Uterus (tissue), 4 donors: ENCODE measurements around the gene LNPEP. TPM values are rescaled to one million over a fixed set of nuclear protein-coding genes. Genes with fewer than 3 reads are reported as not detected.

Experiments
- DNase-seq, 2 donors: peaks; one replicate each; pipeline ENCODE4 v3.0.0-alpha.2; 2019 to 2020
- H3K27ac ChIP-seq, 2 donors: fragments of 200-600 bp; sonication (generic); 1 replicate in 1 of 2; 2 replicates in 1 of 2; pipeline ENCODE4 v1.5.1; 2016 to 2018
- H3K27me3 ChIP-seq, 2 donors: fragments of 200-600 bp; sonication (generic); one replicate each; pipeline ENCODE4 v1.5.1; 2018 to 2019; ENCODE audit warnings: control low read depth in 1 of 2
- H3K36me3 ChIP-seq, 2 donors: fragments of 200-600 bp; sonication (generic); one replicate each; pipeline ENCODE4 v1.5.1; 2019; ENCODE audit warnings: control low read depth in 1 of 2
- H3K4me1 ChIP-seq, 2 donors: fragments of 200-600 bp; sonication (generic); one replicate each; pipeline ENCODE4 v1.5.1; 2018 to 2019; ENCODE audit warnings: control low read depth in 1 of 2
- H3K4me3 ChIP-seq, 2 donors: fragments of 200-600 bp; sonication (generic); 1 replicate in 1 of 2; 2 replicates in 1 of 2; pipeline ENCODE4 v1.5.1; 2018 to 2019; ENCODE audit warnings: mild to moderate bottlenecking in 1 of 2
- H3K9me3 ChIP-seq, 2 donors: fragments of 200-600 bp; sonication (generic); one replicate each; pipeline ENCODE4 v1.5.1; 2019; ENCODE audit warnings: control low read depth in 1 of 2
- POLR2A ChIP-seq, 2 donors: fragments of 450-650 bp; IDR thresholded peaks; one replicate each; pipeline ENCODE4 v1.6.1; 2016; ENCODE audit warnings: antibody characterized with exemption in 2 of 2, mild to moderate bottlenecking in 1 of 2, moderate library complexity in 1 of 2
- intact Hi-C: fragments of 100-400 bp; cut with DNase I; formaldehyde crosslinking; loops from one replicate; pipeline ENCODE4 v1.15.1; 2023; ENCODE audit warnings: low total_unique reads
- total RNA-seq, 4 donors: library from RNA; depleted of rRNA in 3 of 4; stranded (reverse); fragments of >200 nt in 3 of 4; gene quantifications; one replicate each; pipeline versions ENCODE4 v1.1.0 to v1.2.4, GENCODE V29; 2014 to 2023
- TF ChIP-seq, protein P1 (sequence below), 4 experiments: fragments of 200-600 bp in 2 of 4; fragments of 450-650 bp in 2 of 4; sonication (generic) in 2 of 4; IDR thresholded peaks; one replicate each; pipeline ENCODE4 v1.5.1; 2016 to 2019; ENCODE audit warnings: antibody characterized with exemption in 4 of 4, mild to moderate bottlenecking in 2 of 4, moderate library complexity in 1 of 4
- donor health status: DM: yes; HTN: yes; CAD: no.

The LNPEP gene
- total RNA-seq, 4 donors from 2014 or later: 32.5 to 93.9 (median 51.1) TPM

GRCh38 chr5:96975656-96976055, 39.8 kb downstream of the LNPEP start:
- H3K36me3 ChIP-seq: no peaks in the 10 kb centered on the region
- intact Hi-C loops: no loop called here
- H3K4me3 ChIP-seq: no peak overlapping the region
- H3K9me3 ChIP-seq: no peaks in the 10 kb centered on the region
- no peaks in the 10 kb centered on the region for H3K27me3 ChIP-seq
- TF ChIP-seq, protein P1, sequence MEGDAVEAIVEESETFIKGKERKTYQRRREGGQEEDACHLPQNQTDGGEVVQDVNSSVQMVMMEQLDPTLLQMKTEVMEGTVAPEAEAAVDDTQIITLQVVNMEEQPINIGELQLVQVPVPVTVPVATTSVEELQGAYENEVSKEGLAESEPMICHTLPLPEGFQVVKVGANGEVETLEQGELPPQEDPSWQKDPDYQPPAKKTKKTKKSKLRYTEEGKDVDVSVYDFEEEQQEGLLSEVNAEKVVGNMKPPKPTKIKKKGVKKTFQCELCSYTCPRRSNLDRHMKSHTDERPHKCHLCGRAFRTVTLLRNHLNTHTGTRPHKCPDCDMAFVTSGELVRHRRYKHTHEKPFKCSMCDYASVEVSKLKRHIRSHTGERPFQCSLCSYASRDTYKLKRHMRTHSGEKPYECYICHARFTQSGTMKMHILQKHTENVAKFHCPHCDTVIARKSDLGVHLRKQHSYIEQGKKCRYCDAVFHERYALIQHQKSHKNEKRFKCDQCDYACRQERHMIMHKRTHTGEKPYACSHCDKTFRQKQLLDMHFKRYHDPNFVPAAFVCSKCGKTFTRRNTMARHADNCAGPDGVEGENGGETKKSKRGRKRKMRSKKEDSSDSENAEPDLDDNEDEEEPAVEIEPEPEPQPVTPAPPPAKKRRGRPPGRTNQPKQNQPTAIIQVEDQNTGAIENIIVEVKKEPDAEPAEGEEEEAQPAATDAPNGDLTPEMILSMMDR (IDR thresholded peaks at IDR 0.05): no peak
- no peak for TF ChIP-seq POLR2A (IDR thresholded peaks at IDR 0.05)
- H3K4me1 ChIP-seq: peaks cover 0 to 11% of the 10 kb centered on the region in 2 donors
- H3K27ac ChIP-seq: no peak overlapping the region
- no peak for DNase-seq

GRCh38 chr5:96977228-96977627, 41.3 kb downstream of the LNPEP start:
- H3K4me3 ChIP-seq: no peak overlapping the region
- intact Hi-C loops: no loop called here
- DNase-seq: no peak
- TF ChIP-seq, protein P1 (IDR thresholded peaks at IDR 0.05): no peak
- no peak for TF ChIP-seq POLR2A (IDR thresholded peaks at IDR 0.05)
- no peaks in the 10 kb centered on the region for H3K27me3 ChIP-seq
- H3K4me1 ChIP-seq: peaks cover 0 to 11% of the 10 kb centered on the region in 2 donors
- no peaks in the 10 kb centered on the region for H3K36me3 ChIP-seq
- H3K27ac ChIP-seq: no peak overlapping the region
- H3K9me3 ChIP-seq: no peaks in the 10 kb centered on the region

GRCh38 chr5:96978812-96979449, 43.1 kb downstream of the LNPEP start:
- Histone ChIP-seq H3K36me3 (no peaks in the 10 kb centered on the region), H3K27ac (no peak overlapping the region), H3K9me3 (no peaks in the 10 kb centered on the region), H3K4me3 (no peak overlapping the region), H3K4me1 (peaks cover 0 to 11% of the 10 kb centered on the region in 2 donors), H3K27me3 (no peaks in the 10 kb centered on the region)
- TF ChIP-seq, protein P1 (IDR thresholded peaks at IDR 0.05): no peak
- no peak for TF ChIP-seq POLR2A (IDR thresholded peaks at IDR 0.05)
- DNase-seq: no peak
- intact Hi-C loops: no loop called here

DNA sequence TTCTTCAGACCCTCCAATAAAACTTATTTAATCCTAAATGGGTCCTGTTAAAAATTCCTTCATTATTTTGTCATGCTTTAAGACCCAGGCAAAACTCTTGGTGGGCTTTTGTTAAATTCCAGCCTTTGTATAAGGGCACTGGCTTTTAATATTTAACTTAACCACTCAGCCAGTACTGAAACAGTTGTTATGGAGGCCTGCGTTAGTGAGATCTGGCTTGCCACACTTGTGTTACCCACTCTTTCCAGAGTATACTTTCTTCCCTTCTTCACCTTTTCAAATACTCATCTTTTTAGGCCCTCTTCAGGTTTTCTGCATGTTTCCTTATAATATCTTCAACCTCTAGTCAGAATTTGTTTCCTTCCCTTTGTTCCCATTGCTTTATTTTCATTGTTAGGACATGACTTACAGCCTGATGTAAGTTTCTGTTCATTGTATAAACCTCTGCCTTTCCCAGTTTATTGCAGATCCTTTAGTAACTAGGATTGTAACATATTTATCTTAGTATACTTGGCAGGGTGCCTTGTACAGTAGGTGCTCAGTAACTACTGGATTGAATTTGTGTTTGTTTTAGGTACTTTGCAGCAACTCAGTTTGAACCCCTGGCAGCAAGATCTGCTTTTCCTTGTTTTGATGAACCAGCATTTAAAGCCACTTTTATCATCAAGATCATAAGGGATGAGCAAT, 48.8 kb downstream of the LNPEP start:
- Histone ChIP-seq H3K27ac (no peak overlapping the region), H3K36me3 (no peaks in the 10 kb centered on the region), H3K9me3 (no peaks in the 10 kb centered on the region), H3K27me3 (no peaks in the 10 kb centered on the region), H3K4me1 (no peaks in the 10 kb centered on the region), H3K4me3 (no peak overlapping the region)
- intact Hi-C loops: no loop called here
- no peak for TF ChIP-seq POLR2A (IDR thresholded peaks at IDR 0.05)
- TF ChIP-seq, protein P1 (IDR thresholded peaks at IDR 0.05): no peak
- no peak for DNase-seq

- intact Hi-C loops: no loop called here
- H3K36me3 ChIP-seq: no peaks in the 10 kb centered on the region
Measured at GRCh38 chr5:96986450-96986849, 50.6 kb downstream of the LNPEP start.

More at GRCh38 chr5:96986450-96986849, 50.6 kb downstream of the LNPEP start:
- Histone ChIP-seq H3K4me3 (no peak overlapping the region), H3K9me3 (no peaks in the 10 kb centered on the region), H3K4me1 (no peaks in the 10 kb centered on the region), H3K27ac (no peak overlapping the region), H3K27me3 (no peaks in the 10 kb centered on the region)
- no peak for DNase-seq
- TF ChIP-seq, protein P1 (IDR thresholded peaks at IDR 0.05): no peak
- no peak for TF ChIP-seq POLR2A (IDR thresholded peaks at IDR 0.05)
